Ammon's horn (tissue), 1 donor: ENCODE data around the gene VGLL4.

ENCODE experiments used
- DNase-seq: peaks from one replicate; pipeline ENCODE4 v3.0.0-alpha.2; 2016; ENCODE audit warnings: low spot score

VGLL4 gene

DNA sequence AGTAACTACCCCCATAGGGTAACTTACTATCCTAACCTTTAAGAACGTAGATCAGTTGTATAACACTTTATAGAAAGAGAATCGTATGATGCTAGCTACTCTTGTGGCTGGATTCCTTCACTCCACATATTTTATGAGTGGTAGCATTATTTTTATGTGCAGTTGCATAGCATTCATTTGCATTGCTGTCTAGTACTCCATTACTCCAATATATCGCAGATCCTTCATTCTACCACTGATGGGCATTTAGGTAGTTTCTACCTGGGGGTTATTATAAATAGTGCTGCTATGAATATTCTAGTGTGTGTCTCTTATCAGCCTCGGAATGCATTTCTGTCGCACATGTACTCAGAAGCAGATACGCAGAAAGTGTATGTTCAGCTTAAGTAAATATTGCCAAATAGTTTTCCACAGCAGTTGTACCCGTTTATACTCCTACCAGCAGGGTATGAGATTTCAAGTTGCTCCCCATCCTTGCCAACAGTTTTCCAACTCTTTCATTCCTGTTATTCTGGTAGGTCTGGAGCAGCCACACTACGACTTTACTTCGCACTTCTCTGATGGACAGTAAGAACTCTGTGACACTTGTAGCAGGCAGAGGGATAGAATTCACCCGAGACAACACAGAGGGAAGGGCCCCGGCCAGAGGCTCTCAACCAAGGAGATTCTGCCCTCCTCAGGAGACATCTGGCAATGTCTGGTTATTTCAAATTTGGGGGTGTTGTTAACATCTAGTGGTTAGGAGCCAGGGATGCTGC, 9.8 kb upstream of the VGLL4 start:
- DNase-seq, result no peak

DNA sequence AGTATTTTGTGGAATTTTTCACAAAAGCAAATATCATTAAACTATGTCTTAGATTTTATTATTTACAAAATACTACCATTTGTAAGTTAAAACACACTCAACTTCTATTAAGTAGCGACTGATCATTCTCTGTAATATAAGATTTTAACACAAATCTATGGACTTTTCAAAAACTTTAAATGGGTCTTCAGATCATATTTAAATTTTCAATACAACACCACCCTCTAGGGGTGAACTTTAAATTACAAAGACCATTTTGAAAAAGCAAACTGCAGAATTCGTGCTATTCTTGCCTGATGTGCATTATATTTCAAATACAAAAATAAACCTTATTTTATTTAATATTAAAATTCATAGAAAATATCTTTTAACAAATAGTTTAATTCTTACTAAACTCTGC, 8.2 kb upstream of the VGLL4 start:
- DNase-seq, result no peak

DNA sequence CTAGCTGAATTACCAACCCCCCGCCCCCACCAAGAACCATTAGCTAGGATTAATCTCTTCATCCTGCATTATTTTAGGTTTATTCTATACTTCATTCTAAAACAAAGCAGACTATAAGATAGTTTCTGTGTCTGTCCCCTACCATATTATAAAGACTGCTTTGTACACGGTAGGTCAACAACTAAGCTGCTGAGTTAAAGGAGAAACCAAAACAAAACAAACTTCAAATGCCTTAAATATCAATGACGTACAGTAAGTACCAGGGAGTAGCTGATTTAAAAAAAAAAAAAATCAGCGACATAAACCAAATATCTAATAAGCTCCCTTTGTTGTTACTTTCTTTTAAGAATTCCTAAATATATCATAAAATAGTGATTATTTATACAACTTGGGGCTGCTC, 7.8 kb upstream of the VGLL4 start:
- no peak for DNase-seq

DNA sequence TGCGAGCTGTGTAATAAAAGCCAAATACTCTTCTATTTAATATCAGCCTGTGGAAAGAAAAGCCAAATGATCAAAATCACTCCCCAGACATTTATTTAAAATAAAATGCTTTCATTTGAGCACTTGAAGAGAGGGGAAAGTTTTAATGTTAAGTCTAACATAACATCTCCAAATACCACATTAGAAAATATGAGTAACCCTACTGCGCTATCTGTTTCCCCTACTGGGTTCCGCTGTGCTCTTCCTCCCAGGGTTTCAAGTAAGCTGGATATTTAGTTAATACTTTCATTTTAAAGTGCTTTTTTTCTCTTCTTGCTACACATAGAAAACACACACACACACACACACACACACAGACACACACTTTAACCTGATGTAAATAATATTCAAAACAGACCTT, 6.7 kb upstream of the VGLL4 start:
- DNase-seq, result no peak

DNA sequence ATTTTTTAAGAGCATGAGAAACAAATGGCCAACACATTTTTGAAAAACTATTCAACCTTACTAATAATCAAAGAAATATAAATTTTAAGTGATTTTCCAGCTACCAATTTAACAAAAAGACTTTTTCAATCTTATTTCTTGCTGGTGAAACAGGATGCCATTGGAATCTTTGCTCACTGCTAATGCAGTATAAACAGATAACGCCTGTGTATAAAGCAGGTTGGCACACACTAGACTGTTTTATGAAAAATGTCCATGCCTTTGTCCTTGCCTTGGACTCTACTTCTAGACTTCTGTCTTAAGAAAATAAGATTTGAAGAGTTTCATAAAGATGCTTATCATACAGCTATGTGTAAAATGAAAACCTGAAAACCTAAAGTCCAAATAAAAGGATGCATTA, 5.0 kb upstream of the VGLL4 start:
- no peak for DNase-seq

DNA sequence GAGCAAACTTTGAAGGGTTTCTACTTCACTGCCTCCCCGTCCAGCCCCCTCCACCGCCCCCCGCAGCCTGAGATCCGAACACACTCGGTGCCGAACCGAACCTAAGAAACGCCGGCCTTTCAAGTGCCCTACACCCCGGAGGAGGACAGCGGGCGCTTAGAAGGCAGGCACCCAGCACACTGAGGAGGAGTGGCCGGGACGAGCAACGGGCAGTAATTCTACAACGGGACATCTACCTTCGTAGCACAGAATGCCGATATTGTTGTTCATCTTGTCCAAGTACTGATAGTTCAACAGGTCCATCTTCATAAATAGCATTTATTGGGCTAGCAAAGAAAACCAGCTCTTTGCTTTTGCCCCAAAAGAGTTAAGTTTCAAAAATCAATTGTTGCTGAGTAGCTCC, 513 bp downstream of the VGLL4 start:
- DNase-seq, result peak; percentile 63

DNA sequence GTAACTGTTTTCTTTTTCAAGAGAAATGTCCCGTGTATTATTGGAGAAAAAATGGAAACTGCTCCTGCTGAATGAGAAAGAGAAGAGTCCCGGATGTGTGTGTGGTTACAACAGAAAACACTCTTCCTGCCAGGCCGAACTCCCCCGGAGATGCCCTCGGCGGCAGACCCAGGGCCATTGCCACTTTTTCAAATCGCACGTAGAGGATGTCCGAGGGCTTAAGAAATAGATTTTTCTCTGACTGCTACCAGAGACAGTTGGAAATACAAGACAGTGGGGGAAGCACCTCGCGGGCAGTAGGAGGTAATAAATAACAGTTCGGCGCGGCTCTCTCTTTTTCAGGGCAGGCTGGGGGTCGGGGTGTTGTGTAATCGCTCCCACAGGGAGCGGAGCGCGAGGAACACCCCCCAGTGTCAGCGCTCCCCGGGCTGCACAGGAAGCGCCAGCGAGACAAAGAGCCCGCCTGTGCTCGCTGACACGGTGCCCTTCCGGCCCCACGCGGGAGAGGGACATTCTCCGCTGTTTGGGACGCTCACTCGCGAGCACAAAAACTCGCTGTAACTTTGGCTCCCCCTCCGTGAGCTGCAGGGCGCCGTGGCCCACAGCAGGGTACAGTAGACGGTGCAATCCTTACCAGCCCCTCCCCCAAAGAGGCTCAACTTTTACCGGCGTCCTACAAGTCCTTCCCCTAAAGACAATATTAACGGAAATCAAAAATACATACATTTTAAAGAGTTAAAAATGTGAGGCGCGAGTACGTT, 1.1 kb downstream of the VGLL4 start:
- DNase-seq, result peak; percentile 82

DNA sequence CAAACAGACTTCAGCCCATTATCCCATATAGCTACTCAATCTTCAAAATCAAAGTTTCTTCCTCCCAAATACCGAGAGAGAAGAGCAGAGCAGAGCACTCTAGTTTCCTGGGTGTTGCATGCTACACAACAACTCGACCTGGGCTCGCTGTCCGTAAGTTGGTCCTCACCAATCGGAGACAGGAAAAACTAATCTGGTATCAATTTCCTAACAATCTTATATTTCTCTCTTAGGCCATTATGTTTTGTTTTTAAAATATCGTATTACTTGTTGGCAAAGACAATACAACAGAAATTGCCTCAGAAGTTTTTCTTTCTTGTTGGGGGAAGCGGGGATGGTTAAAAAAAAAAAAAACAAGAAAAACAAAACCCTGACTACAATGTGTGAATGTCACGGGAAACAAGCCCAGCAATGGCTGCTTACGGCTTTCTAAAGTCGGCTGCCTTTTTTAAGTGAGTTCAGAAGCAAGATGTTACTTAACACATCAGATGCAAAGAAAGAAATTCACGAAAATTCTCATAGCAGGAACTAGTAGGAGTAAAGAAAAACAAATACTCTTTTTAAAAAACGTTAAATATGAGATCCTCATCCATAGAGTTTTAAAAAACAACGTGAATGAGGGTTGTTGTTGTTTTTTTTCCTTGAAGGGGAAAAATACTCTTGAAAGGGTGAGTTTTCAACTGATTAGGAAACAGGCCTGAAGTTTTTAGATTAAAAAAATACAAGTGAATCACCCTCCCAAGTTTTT, 1.9 kb downstream of the VGLL4 start:
- peak; percentile 39 for DNase-seq

DNA sequence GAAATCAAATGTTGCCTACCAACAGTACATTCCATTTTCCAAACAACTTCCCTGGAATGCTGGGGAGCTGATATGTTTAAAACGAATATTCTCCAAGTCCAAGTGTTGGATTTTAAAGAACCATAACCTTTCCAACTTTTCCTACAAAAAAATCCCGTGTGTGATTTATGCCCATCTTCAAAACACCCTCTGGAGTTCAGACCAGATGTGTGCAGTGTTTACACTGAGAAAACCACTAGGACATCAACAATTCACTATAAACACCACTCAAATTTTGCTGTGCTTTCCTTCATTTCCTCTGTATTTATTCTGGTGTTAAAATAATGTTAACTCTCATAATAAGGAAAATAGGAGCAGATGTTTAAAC, 2.4 kb downstream of the VGLL4 start:
- no peak for DNase-seq

DNA sequence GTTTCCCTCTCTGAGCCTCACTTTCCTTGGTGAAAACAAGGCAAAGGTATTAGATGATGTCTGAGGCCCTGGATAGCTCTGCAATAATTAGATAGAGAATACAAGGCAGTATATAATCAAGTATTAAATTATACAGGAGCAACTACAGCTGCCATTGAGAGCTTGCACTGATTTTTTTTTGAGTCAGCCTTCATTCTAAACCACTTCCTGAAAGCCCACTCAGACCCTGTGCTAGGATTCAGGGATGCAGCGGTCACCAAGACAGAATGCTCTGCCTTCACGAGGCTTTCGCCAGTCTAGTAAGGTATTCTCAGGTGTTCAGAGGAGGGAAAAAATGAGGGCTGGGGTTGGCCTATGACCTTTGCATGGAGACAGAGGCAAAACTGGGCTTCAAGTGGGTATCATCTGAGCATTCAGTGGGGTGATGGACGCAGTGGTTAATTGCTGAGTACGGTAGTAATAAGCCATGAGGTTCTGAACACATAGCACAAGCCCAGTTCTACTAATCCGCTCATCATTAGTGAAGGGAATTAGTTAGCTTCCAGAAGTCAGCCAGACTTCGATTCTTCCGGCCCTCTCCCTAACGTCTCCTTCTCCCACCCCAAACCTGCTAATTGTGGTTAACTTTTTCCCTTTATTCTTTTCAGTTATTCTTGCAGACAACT, 3.6 kb downstream of the VGLL4 start:
- DNase-seq, result no peak

DNA sequence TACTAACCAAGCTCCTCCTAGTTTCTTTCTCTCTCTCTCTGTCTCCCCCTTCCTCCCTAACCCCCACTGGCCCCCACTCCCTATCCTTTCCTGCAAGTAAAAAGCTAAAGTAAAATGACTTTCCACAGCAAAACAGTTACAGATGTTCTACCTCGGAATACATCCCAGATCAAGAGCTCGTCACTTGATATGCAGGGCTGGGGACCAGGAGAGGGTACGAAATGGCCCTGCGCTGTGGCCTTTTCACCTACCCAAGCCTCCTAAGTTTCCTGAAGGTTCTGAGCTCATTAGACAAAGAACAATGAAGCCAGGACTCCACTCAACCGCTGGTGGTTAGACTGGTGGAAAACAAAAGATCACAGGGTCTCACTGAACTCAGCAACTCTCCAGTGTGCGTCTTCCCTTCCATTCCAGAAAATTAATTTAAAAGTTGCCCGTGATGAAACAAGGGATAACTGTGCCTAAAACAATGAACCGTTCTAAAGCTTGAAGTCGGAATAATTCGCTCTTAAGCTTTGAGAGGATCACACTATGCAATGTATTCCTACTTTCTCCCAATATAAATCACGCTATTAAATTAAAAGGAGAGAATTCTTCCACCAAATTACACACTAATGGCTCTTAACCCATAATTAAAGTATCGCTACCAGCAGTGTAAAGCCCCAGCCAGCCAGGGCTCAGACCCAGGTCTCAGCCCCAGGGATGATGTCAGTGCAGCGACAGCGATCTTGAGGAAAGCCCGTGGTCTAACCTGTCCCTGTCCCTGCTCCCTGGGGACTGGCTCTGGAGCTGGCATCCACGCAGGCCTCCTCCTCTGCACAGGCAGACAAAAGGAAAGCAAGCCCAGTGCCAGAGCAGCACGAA, 5.0 kb downstream of the VGLL4 start:
- no peak for DNase-seq

DNA sequence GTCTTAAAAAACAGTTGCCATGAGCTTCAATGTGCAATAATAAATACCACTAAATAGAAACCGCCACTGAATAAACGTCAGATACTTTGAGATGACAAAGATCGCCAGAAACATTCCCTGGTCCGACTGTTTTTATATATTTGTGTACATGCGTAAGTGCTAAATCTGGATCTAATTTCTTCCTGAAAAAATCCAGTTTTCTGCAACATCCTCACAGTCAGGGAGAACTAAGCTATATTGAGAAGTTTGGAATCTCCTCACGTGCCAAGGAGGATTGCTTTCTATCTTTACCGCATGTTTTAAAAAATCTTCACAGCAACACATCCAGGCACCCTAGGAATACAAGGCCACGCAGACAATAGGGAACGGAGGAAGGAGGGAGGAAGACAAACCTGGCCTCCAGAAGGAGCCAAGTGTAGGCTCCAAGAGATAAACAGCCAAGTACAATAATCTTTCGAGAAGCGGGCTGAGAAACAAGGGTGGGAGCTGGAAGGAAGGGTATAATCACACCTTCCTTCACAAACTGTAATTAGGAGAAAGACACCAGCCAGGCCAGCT, 5.7 kb downstream of the VGLL4 start:
- DNase-seq, result no peak

DNA sequence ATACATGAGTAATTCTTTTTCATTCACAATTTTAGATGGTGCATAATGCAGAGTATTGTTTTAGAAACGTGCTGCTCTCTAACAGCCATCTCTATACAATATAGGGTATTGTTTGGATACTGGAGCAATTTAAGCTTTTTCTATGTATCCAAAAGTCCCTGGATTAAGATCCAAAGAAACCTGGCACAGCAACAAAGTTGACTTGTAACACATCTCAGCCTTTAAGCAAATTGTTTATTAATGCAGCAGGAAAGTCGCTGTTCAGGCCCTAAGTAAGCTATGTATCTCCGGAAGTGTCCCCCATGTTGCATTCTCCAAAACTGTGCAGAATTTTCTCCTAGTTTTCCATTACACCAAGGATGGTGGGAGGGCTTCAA, 7.3 kb downstream of the VGLL4 start:
- no peak for DNase-seq

DNA sequence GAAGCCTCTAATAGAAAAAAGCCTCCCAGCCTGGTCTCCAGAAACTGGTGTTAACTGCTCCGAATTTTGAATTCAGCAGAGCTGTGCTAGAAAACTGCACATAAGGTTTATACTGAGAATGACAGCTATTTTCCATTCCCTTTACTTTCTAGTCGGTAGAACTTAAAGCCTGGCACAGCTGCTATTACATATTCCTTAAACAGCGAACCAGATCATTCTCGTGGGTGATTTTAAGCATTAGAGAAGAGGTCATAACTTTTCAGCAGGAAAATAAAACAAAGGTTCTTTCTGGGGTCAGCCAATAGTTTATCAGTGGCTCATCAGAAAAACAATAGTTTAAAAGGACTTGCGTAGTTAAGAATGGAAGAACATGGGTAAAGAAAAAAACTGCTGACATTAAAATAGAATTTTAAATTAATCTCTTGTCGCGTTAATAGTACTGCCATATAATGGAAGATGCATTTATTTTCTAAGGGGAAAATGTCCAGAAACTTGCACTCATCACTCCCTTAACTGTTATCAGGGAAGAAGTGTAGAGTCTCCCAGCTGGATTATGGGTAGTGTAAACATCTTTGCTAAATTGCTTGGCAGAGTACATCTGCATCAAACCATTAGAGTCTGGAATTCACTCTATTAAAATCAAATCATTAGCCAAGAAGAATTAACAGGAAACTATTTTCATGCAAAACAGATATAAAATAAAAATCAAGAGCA, 7.9 kb downstream of the VGLL4 start:
- no peak for DNase-seq

DNA sequence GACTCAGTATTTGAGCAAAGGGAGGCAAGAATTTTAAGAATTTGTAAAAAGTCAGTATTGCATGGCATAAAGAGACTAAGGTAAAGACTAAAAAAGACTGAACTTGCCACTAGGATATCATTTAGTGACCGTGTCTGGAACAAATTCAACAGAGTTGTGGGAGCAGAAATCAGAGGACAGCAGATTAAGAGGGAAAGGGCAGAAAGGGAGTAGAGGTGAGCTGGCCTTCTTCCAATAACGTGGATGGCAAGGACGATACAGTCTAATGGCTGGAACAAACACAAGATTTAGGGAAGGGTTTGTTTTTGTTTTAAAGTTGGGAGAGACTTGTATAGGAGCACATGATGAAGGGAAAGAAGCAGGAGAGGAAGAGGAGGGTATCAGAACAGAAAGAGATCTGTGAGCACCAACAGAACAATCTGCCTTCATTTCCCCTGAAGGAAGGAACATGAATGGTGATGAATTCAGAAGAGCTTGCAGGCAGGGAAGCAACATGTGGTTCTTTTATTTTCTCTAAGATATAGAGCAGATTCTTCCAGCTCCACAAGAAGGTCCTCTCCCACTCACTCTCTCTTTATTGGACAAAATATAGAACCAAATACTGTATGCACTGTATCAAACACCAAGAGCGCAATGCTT, 8.6 kb downstream of the VGLL4 start:
- no peak for DNase-seq

DNA sequence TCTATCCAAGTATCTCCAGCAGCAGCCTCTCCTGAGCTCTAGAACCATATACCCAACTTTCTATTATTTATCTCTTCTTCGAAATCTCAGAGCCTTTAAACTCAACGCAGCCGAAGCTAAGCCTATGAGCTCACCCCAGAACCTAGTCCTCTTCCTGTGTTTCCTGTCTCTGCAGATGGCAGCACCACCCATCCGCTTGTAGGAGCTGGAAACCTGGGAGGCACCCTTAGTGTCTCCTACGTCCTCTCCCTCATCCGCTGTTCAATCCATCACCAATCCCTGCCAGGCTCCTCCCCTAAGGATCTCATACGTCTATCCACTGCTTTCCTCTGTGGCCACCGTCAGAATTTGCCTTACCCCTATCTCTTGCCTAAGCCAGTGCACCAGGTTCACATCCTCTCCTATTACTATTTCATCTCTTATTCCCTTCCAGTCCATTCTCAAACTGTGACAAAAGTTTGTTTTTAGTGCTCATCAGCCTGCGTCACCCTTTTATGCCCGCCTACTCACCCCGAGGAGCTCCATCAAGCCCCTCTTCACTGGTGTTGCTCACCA, 9.6 kb downstream of the VGLL4 start:
- DNase-seq, result no peak

DNA sequence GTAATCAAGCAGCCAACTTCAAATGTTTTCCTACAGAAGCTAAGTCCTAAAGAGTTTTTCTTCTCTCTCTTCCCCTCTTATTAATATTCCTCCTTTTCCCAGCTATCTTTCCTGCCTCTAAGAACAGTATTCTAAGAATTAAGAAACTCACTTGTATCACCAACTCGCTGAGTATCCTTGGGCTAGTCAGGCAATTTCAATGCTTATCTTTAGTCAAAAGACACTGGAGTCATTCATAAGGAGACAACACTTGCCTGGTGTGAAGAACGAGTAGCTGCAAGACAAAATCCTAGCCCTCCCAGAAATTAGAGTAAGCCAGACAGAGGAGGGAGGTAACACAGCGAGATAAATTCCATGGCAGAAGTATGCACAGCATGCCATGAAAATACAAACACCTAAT, 10.7 kb downstream of the VGLL4 start:
- DNase-seq, result no peak

DNA sequence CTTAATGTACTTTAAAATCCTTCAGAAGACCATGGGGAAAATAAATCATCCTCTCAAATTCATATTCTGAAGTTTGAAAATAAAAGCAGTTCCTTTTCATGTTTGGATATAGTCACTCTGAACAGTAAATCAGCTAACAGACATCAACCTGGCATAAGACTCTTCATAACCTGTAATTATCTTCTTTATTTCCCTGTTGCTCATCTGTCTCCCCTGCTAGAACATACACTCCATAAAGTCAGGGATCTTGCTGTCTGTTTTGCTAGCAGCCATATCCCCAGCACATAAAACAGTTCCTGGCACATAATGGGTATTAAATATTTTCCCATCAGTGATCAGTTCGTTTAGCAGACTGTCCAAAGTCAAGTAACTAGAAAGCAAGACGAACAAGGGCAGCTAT, 11.2 kb downstream of the VGLL4 start:
- no peak for DNase-seq

DNA sequence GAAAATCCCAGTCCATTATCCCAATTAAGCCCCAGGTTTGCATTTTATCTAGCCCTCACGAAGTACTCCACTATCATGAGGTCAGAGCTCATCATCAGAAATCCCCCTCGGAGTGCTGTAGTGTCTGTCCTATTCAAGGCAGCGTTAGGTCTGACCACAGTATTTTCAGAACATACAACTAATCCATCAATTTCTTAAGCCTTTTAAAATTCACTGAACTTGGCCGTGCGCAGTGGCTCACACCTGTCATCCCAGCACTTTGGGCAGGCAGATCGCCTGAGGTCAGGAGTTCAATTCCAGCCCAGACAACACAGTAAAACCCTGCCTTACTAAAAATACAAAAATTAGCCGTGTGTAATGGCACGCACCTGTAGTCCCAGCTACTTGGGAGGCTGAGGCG, 11.9 kb downstream of the VGLL4 start:
- DNase-seq, result no peak

DNA sequence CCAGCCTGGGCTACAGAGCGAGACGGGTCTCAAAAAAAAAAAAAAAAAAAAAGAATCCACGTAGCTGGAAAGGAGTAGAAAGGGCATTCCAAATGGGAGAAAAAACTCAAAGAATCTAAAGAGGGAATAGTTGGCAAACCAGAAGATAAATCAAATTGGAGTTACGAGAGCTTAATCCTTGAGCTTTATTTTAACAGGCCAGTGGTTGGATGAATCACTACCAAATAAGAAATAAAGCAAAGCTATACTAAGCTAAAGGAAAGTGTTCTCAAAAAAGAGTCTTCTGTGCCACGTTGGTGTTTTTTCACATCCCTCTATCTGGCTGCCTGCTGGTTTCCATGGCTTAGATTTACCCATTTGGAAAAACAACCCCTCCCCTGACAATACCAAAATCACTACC, 14.0 kb downstream of the VGLL4 start:
- DNase-seq, result no peak
